NOMO-1 treated with DMSO at 0.1 percent for 48 hours (cell line): ENCODE results near the gene GAS6.
"Not testable (repeated sequence)": the region's sequence is repeated elsewhere in the genome, so short reads cannot be mapped to it uniquely, and the experiment has no call there.

Experiments
- DNase-seq: peaks from one replicate; lab custom pipeline; 2025; ENCODE audit not compliant: unreplicated experiment; lab: John Stamatoyannopoulos, UW

The GAS6 gene

GRCh38 chr13:113874177-113874576 is 10.3 kb upstream of the GAS6 start:
- DNase-seq: no peak

DNA sequence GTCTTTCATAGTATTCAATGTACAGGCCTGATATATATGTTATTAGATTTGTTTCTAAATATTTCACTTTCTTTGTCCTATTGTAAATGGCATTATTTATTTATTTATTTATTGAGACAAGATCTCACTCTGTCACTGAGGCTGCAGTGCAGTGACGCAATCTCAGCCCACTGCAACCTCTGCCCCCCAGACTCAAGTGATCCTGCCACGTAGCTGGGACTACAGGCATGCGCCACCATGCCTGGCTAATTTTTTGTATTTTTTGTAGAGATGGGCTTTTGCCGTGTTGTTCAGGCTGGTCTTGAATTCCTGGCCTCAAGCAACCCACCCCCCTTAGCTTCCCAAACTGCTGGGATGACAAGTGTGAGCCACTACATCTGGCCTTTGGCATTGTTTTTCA is 5.4 kb upstream of the GAS6 start:
- DNase-seq: no peak

GRCh38 chr13:113867913-113868312 is 4.0 kb upstream of the GAS6 start:
- not testable (repeated sequence) for DNase-seq

DNA sequence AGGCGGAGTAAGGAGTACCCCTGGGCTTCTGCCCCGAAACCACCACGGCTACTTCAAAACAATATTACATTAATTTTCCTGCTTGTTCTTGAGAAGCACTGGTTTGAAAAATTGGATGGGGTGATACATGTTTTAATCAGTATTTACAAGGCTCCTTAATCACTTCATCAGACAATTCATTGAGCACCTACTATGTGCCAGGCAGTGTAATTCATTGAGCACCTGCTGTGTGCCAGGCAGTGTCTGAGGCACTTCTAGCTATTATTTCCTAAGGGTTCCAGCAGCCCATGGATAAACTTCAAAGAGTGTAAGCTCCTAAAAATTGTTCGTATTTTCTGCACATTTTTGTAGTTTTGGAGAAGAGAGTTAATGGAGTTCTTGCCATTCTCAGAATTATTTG is 1.6 kb upstream of the GAS6 start:
- no peak for DNase-seq

DNA sequence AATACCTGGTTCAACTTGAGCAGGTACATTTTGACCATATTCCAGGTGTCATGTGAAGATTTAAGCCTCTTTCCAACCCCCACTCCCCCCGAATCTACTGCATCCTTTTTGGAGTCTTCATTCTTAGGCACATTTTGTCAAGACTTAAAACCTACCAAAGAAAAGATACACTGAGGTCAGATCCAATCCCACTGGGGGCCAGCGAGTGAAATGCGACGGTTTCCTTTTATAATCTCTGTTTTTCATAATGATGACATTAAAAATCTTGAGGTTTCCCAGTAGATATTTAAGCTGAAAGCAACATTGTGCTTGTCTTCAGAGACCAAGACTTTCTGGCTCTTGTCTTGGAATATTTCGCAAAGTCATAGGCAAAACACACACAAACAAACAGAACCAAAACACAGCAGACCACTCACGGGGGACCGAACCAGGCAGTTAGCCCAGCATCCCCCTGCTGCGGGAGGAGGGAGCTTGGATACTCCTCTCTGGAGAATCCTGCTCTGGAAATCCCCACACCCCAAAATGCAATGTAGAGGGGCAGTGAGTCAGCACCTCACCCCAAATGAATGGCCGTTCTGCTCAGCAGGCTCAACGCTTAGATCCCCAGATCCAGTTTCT is 506 bp upstream of the GAS6 start:
- DNase-seq: no peak

- peak; percentile 48 for DNase-seq
Observed at GRCh38 chr13:113862931-113863523, 849 bp downstream of the GAS6 start.

- no peak for DNase-seq
Observed at GRCh38 chr13:113862191-113862930, 1.5 kb downstream of the GAS6 start.

GRCh38 chr13:113861433-113862030 is 2.3 kb downstream of the GAS6 start:
- DNase-seq: no peak

- no peak for DNase-seq
Observed at GRCh38 chr13:113860665-113861432, 3.0 kb downstream of the GAS6 start.

DNA sequence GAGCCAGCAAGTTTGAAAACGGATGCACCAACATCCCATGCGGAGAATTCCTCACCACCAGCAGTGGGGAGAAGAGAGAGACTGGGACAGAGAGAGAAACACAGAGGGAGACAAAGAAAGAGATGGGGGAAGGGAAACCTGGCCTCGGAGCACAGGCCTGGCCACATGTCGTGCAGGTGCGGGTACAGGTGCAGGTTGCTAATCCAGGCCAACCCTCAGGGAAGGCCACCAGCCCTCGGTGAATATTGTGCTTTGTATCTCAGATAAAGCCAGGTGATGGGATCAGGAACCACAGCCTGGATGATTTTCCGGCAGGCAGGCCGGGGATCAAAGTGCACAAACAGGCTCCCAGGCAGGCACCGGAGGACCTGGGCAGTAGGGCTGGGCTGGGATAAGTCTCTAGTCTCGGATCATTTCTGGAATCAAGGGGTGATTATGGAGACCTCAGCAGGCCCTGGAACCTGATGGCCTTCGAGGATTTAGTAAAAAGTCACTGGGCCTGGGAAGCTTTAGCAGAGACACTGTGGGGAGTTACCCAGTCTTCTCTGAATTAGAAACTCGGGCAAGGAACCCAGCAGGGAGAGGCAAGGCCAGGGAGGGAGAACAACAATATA is 3.7 kb downstream of the GAS6 start:
- DNase-seq: no peak

- no peak for DNase-seq
Observed at GRCh38 chr13:113859311-113860050, 4.4 kb downstream of the GAS6 start.

GRCh38 chr13:113857531-113858195 is 6.2 kb downstream of the GAS6 start:
- DNase-seq: no peak

DNA sequence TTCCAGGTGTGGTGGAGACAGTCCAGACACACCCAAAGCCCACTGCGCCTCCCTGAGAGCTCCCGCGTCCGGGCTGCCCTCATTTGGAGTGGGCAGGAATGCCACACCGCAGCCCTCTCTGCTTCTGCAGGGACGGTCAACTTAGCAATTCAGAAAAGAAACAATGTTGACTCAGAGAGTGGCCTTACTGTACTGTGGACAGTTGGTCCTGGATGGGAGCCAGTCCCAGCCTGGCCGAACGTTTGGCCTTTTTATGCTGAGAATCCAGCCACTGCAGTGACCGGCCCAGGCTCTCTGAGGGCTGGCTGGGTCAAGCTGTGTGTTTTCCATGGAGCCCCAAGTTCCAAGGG is 7.2 kb downstream of the GAS6 start:
- DNase-seq: no peak

DNA sequence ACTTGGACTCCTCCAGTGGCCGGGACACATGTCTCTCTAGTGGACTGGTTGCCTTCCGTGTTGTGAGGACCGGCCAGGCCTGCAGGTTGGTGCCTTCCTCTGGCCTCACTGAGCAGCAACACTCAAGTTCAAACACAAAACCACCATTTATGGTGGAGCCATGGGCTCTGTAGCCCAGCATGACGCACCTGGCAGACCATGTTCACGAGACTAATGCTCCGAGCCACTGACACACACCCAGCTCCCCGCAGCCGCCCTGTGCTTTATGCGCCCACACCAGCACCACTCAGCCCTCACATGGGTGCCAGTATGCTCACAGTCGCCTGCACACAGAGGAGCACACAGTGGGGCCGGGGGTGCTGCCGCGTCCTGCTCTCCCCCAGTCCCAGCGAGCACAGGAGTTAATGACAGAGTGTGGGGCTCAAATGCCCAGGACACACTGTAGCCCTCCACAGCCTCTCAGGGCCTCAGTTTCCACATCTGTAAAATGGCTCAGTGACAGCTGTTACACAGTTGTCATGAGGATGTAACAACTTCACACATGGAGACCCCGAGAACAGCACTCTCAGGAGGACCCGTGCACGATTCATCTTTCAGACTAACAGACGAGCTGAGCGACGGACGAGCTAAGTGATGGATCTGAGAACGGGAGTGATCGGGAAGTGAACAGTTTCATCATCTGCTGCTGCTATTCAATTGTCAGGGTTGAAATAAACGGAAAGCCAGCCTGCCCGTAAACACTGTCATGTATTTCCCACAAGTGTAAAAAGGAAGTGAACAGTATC is 7.8 kb downstream of the GAS6 start:
- DNase-seq: no peak

DNA sequence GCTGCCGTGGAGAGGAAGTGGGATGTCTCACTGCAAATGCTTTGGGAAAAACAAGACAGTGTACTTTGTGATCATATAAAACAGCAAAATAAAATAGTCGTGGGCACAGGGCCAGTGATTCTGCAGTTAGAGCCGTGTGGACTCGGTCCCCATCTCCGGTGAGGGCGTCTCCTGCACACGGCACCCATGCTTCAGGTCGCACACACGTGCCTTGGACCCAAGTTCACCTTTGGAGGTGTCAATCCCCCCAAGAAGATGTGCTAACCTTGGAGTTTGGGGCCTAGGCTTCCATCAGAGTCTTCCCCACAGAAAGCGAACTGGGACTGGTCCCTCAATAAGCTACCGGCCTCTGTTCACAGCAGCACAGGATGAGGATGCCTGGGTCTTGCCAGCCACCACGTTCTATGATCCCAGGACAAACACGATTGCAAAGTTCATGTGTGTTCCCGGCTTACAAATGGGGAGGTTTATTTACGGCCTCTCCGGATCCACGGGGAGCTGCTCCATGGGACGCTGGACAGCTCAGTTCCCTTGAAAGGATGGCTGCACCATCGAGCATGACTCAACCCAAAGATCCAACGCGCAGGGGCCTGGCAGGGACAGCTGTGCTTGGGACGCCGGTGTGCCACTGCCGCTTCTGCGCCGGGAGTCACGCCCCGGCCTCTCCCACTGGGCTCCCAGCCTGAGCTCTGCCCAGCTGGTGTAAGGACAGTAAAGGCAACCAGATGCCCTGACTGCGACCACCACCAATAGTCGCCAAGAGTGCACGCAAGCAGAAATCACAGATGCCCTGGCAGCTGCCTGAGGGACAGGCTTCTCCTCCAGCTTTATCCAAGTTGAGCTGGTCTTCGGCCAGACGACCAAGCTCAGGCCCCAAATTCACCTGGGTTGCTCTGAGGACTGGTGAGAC is 8.6 kb downstream of the GAS6 start:
- DNase-seq: no peak

GRCh38 chr13:113854238-113855011 is 9.5 kb downstream of the GAS6 start:
- DNase-seq: no peak
